ENCODE data around the gene SSBP3.
A peak's percentile ranks its signal among the peaks of the same experiment; 100 is the strongest.

Gene SSBP3

GRCh38 chr1:54371038-54371941, 34.9 kb downstream of the SSBP3 start:
- DNase-seq (ENCODE audit: low read depth): no peak

DNA sequence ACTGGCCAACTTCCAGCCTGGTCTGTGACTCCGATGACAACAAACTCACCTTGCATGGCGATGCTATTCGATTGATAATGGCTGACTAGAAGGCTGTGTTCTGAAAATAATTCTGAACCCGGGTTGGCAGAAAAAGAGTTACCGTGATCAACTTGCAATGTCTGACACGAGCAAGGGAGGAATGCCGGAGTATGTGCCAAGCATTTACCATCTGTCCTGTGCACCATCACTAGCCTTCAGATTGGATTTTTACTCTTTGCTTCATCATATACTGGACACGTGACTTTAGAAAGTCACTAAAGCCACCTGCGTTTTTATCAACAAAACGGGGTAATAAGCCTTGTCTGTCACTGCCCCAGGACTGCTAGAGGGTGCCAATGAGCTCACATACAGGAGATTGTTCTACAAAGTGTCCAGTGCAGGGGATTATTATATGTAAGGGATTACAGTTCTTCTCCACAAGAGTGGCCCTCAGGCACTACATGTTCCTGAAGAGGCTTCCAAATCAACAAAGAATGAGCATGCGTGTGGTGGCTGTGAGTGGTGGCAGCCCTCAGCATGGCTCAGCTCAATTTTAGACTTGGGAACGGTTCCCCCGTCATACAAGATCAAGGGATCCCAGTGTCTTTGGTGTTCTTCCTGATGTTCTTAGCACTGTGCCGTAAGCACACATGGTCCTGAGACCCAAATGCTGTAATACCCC, 35.8 kb downstream of the SSBP3 start:
- DNase-seq (ENCODE audit: low read depth): no peak

- DNase-seq (ENCODE audit: low read depth): no peak
Measured at GRCh38 chr1:54367613-54368012, 38.6 kb downstream of the SSBP3 start.

DNA sequence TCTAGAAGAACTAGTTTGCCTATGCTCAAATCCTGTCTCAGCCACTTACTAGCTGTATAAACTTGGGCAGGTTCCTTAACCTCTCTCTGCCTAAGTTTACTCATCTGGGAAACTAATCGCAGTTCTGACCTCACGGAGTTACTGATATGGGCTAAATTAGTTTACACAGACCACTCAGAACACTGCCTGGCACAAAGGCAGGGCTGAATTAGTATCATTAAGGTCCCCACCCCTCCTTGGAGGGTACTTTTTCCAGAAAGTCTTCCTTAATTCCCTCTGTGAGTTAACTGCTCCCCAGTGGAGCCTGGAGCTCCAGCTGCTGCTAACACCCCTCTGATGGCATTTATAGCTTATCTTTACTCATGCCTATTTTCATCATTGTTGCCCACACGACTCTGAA, 40.3 kb downstream of the SSBP3 start:
- no peak for DNase-seq (ENCODE audit: low read depth)

GRCh38 chr1:54365398-54365797, 40.8 kb downstream of the SSBP3 start:
- no peak for DNase-seq (ENCODE audit: low read depth)

- no peak for DNase-seq (ENCODE audit: low read depth)
Measured at GRCh38 chr1:54364995-54365394, 41.2 kb downstream of the SSBP3 start.

GRCh38 chr1:54364582-54364981, 41.6 kb downstream of the SSBP3 start:
- DNase-seq (ENCODE audit: low read depth): no peak

DNA sequence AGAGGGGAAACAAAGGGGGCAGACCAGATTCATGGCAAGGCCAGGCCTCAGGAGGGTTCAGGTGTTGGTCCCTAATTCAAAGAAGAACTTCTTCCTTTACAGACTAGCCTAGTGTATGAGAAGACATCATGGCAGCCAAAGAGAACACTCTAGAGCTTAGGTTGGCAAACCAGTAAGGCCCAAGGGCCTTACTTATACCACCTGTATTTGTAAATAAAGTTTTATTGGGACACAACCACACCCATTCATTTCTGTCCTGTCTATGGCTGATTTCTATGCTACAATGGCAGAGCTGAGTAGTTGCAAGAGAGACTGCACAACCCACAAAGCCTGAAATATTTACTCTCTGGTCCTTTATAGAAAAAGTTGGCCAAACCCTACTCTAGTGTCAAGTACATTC, 42.3 kb downstream of the SSBP3 start:
- no peak for DNase-seq (ENCODE audit: low read depth)

GRCh38 chr1:54362881-54363340, 43.3 kb downstream of the SSBP3 start:
- DNase-seq (ENCODE audit: low read depth): no peak

GRCh38 chr1:54361342-54361741, 44.9 kb downstream of the SSBP3 start:
- no peak for DNase-seq (ENCODE audit: low read depth)

GRCh38 chr1:54360165-54361005, 45.8 kb downstream of the SSBP3 start:
- DNase-seq (ENCODE audit: low read depth): no peak

DNA sequence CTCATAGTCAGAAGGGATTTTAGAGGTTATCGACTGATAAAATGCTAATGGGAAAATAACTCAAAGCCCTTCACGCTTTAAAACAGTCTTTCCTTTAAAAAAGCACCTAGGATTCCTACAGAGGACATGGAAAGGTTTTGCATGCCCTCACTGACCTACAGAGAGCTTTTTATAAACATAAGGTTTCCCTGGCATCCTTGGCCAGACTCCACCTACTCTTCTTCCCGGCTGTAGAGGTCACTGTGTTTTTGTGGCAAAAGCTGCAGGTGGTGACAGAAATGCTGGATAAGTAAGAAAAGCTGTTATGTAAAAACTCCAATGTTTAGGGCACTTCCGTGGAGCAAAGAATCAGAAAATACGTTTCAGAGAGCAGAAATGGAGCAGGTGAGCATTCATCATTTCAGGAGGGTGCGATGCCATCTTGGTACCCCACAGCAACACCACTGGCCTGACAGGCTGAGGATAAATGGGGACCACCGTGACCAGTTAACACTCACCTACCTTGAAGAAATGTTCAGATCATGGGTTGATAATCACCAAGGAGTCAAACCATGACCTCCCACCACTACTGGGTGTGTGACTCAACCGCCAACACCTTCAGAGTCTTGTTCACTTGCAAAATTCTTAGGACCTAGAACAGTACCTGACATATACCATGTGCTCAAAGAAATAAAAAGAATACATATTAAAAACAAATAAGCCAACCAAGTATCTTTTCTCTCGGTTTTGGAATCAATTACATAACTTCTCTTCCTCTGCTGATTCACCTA, 46.6 kb downstream of the SSBP3 start:
- DNase-seq (ENCODE audit: low read depth): no peak

GRCh38 chr1:54358503-54359168, 47.6 kb downstream of the SSBP3 start:
- no peak for DNase-seq (ENCODE audit: low read depth)

- no peak for DNase-seq (ENCODE audit: low read depth)
Measured at GRCh38 chr1:54357967-54358366, 48.2 kb downstream of the SSBP3 start.

GRCh38 chr1:54356680-54357147, 49.5 kb downstream of the SSBP3 start:
- peak; percentile 21 for DNase-seq (ENCODE audit: low read depth)

DNA sequence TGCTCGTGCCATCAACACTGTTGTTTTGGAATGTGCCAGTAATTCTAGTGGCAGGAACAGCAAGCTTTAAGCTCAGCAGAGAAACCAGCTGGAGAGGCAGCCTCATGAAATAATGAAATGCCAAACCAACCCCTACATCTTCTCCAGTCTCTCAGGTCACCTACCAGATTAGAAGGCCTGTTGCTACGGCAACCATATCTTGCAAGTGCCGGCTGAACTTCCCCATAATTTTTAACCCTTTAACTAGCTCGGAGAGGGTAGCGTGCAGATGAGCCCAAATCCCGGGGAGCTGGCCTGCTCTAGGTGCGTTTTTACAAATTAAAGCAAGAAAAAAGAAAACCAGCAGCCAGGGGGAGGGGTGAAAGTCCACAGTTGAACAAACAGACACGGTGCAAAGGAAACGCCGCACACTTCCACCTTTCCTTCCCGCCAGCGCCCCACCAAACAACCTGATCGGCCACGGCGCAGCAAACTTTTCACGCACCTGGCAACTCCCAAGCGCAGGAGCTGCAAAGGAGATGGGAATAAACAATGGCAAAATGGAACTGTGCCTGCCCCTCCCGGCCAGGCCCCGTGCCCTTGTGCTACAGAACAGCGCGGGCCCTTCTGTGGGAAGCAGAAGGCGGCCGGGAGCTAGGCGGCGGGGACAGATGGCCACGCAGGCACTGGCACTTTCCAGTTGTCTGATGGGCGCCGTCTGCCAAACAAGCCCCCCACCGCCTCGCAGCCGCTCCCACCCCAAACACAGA, 50.1 kb downstream of the SSBP3 start:
- DNase-seq (ENCODE audit: low read depth): no peak

DNA sequence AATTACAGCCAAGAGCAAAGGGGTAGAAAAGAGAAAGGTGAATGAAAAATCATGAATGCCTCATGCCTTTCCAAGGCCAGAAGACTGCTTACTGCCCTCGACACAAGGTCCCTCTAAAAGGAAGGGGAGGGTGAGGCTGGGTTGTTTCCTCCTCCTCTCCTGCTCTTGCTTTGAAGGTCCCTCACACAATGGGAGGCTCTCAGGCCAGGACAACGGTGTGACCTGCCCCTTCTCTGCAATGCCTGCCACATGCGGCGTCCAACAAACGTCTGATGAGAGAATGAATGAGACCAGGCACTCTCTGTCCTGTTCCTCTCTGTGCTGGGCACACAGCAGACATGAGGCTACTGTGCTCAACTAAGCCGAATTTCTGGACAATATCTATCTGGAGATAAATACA, 51.3 kb downstream of the SSBP3 start:
- no peak for DNase-seq (ENCODE audit: low read depth)

DNA sequence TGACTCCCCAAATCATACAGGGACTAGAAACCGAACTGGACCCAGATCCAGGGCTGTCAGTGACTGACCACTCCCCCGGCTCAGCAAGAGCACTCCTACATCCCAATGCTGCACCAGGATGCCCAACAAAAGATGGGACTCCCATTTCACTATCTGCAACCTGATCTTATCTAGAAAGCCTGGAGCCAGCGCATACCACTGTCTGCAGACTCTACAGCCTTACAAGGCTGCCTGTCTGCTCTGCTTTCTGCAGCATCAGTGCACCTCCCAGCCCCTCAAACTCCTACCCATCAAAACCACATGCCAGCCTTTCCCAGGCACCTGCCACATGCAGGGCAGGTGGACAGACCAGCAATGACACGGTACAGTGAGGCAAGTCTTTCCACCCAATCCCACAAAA, 52.2 kb downstream of the SSBP3 start:
- no peak for DNase-seq (ENCODE audit: low read depth)

- no peak for DNase-seq (ENCODE audit: low read depth)
Measured at GRCh38 chr1:54352755-54353154, 53.4 kb downstream of the SSBP3 start.

GRCh38 chr1:54350360-54350759, 55.8 kb downstream of the SSBP3 start:
- DNase-seq (ENCODE audit: low read depth): no peak

Measured in activated T-cell treated with anti-CD3 and anti-CD28 coated beads for 24 hours (primary cell).